Measurements from ENCODE around the gene ITSN2. TPM values are rescaled to one million over a fixed set of nuclear protein-coding genes. Genes with fewer than 3 reads are reported as not detected.

The ITSN2 gene
- total and polyA plus RNA-seq, 2 of the 8 experiments (the other 6 are each of a cell fraction or from before 2014, with no cell fraction given): 9.3 to 17.0 TPM

- FAIRE-seq (no peak), DNase-seq (ENCODE audit: low read depth in 1 of 2, low spot score in 2 of 2) (no peak)
- Histone ChIP-seq H3K36me3 (ENCODE audit: control insufficient read depth in 2 of 4, insufficient read depth in 4 of 4, low read length in 3 of 4) (no peaks in the 10 kb centered on the region), H3K4me1 (replicated peaks in 1 of 4; ENCODE audit: control insufficient read depth in 3 of 4, insufficient read depth in 4 of 4, low read length in 3 of 4) (peaks cover 0 to 3% (median 0%) of the 10 kb centered on the region in 4 experiments; a peak in 1 of 7 replicates), H4K5ac (ENCODE audit: insufficient read length, low read depth, low read length) (no peak overlapping the region), H2BK15ac (ENCODE audit: low read length) (no peak overlapping the region), H2AK5ac (ENCODE audit: low read depth, low read length) (no peak overlapping the region), H4K8ac (ENCODE audit: extremely low read depth, insufficient read depth, low read length) (no peak overlapping the region), H3K27me3 (replicated peaks in 1 of 4; ENCODE audit: control insufficient read depth in 3 of 4, extremely low read depth in 1 of 4, insufficient read depth in 3 of 4, low read length in 3 of 4) (no peaks in the 10 kb centered on the region), H3K79me2 (ENCODE audit: control insufficient read depth in 1 of 2, insufficient read depth in 2 of 2, low read length in 2 of 2) (no peaks in the 10 kb centered on the region), H3K4me2 (ENCODE audit: insufficient read depth in 1 of 2, low read depth in 2 of 2, low read length in 2 of 2) (no peak overlapping the region), H3K9me3 (ENCODE audit: insufficient read depth in 2 of 2, low read depth in 1 of 2, low read length in 1 of 2) (no peaks in the 10 kb centered on the region), H3K79me1 (ENCODE audit: low read depth, low read length) (no peaks in the 10 kb centered on the region; the same call in 1 of the 2 replicates), H3K18ac (ENCODE audit: extremely low read depth, low read length) (no peak overlapping the region), H3K14ac (ENCODE audit: insufficient read length) (no peak overlapping the region), H2BK5ac (ENCODE audit: low read depth, low read length) (no peak overlapping the region), H3K4ac (replicated peaks; ENCODE audit: insufficient read length, low read depth, low read length) (no peak overlapping the region), H3K23me2 (ENCODE audit: low read depth, low read length) (no peaks in the 10 kb centered on the region), H2BK20ac (ENCODE audit: low read length) (no peak overlapping the region), H3K27ac (ENCODE audit: low read depth, low read length) (no peak overlapping the region), H3K56ac (replicated peaks; ENCODE audit: insufficient read length, low read depth, low read length) (no peak overlapping the region), H3K23ac (ENCODE audit: insufficient read length) (no peak overlapping the region), H4K91ac (replicated peaks; ENCODE audit: insufficient read length, low read length) (no peak overlapping the region), H3K4me3 (ENCODE audit: extremely low read depth in 1 of 4, insufficient read depth in 2 of 4, low read depth in 3 of 4, low read length in 4 of 4) (no peak overlapping the region), H2BK120ac (replicated peaks; ENCODE audit: low read depth, low read length) (no peak overlapping the region), H3K9ac (replicated peaks in 1 of 4; ENCODE audit: extremely low read depth in 1 of 4, low read depth in 3 of 4, low read length in 3 of 4) (no peak overlapping the region), H2BK12ac (ENCODE audit: low read depth, low read length) (no peak overlapping the region), H2AFZ (ENCODE audit: low read length) (no peak overlapping the region), H4K20me1 (replicated peaks in 1 of 2; ENCODE audit: control insufficient read depth in 1 of 2, insufficient read depth in 2 of 2, low read length in 2 of 2) (no peaks in the 10 kb centered on the region)
- POLR2A ChIA-PET (ENCODE audit: partially characterized antibody): interaction anchor here (1.3 kb wide), 1 partner anchor 10 kb away, joined by 3 read pairs; no protein-coding TSS in a partner anchor
- CTCF ChIA-PET (ENCODE audit: partially characterized antibody): interaction anchor here (0.7 to 1.2 kb wide), 3 partner anchors 10 to 109 kb away, joined by 3 to 4 read pairs (median 3); no protein-coding TSS in a partner anchor
- 72% methylated on average over 1 of the region's 1 CpG; no CpG with 5 or more reads in 1 of the 2 experiments for WGBS, 2 experiments (ENCODE audit: extremely low coverage in 1 of 2, insufficient coverage in 1 of 2, insufficient read length in 1 of 2, insufficient replicate concordance in 2 of 2, low coverage in 1 of 2, low lambda C conversion rate in 2 of 2, missing lambda C conversion rate in 1 of 2)
- no peak for TF ChIP-seq E2F6 (IDR thresholded peaks at IDR 0.05)
- TF ChIP-seq RNF2 (IDR thresholded peaks at IDR 0.05; ENCODE audit: borderline replicate concordance, low read depth, low read length, missing control alignments, poor library complexity, severe bottlenecking): no peak
- no peak for TF ChIP-seq EP300 (IDR thresholded peaks at IDR 0.05; ENCODE audit: borderline replicate concordance in 1 of 2, low read depth in 2 of 2, low read length in 2 of 2)
- no peak for TF ChIP-seq TAF1 (IDR thresholded peaks at IDR 0.05; ENCODE audit: low read depth, low read length)
- TF ChIP-seq YY1 (IDR thresholded peaks at IDR 0.05; ENCODE audit: low read depth, low read length): no peak
- TF ChIP-seq POU5F1 (IDR thresholded peaks at IDR 0.05; ENCODE audit: low read depth, low read length): no peak
These were observed 22.4 kb downstream of the ITSN2 start for GRCh38 chr2:24337890-24338289.

Data from H1 (cell line).